DMS 273 (cell line): ENCODE data around the gene NOP58.
"Not testable (repeated sequence)": the region's sequence is repeated elsewhere in the genome, so short reads cannot be mapped to it uniquely, and the experiment has no call there.

Experiments used
- DNase-seq: peaks from one replicate; lab custom pipeline; 2025; ENCODE audit not compliant: unreplicated experiment; lab: John Stamatoyannopoulos, UW

NOP58 gene

GRCh38 chr2:202299712-202300111, 34.1 kb downstream of the NOP58 start:
- no peak for DNase-seq

DNA sequence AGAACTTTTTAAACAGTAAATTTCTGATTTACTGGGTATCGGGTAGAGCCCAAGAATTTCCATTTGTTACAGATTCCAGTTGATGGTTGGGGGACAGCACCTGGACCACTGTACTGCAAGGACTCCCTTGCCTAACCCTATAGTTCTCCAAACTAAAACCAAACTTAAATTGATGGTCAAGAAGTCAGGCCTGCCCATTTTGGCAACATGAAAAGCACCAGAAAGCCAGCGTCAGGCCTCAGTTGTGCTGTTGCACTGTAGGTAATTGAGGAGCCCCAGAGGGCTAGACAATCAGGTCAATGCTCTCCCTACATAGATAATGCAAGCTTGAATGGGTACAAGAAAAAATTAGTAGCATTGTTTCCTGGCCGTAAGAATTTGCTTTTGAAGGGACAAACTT, 40.5 kb downstream of the NOP58 start:
- no peak for DNase-seq

DNA sequence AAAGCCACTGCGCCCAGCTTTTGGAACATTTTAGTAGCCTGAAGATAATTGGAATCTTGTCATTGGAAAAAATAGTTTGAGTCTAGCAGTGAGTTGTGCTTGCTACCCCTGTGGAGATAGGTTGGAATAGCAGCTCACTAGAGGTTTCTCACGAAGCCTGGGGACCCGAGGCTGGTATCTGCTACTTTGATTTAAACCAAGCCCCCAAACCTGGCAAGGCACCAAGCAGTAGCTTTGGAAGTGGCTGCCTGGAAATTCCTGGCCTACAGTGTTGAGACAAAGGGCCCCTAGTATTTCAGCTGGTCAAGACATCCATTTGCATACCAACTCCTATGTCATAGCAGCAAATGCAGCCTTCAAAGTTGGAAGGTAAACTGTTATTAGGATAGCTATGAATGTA, 42.1 kb downstream of the NOP58 start:
- peak; percentile 34 for DNase-seq

DNA sequence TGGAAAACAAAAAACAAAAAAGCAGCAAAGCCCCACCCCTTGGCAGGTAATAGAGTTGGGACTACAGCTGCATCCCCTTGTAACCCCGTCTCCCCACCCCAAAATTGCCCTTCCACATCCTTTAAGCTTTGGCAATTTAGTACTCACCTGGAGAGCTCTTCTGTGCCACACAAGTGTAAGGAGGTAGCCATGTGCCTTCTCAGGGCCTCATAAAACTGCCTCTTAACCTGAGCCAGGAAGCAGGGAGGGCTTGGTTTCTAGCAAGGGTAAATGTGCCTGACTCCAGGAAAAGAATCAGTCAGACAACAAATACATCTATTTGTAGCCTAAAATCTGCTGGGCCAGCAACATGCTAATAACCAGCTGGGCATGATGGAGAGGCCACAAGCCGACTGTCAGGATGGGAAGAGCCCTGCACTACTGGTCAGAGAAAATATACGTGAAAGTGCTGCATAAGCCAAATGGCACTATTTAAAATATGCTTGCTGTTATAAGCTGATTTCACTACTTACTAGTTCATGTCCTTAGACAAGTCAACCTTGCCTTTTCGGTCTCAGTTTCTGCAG, 46.3 kb downstream of the NOP58 start:
- peak; percentile 22 for DNase-seq

DNA sequence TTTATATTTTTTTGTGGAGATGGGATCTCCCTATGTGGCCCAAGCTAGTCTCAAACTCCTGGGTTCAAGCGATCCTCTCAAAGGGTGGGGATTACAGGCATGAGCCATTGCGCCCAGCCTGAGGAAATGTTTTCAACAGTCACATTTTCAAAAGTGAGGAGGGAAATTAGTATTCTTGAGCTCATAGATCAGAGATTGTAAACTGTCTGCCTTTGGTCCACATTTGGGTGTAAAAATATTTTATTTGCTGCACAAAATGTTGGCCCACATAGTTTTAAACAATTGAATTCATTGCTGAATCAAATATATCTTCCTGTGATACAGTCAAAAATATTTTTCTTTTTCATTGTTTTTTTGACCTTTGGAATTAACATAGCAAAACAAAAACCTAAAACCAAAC, 48.6 kb downstream of the NOP58 start:
- DNase-seq, result no peak

GRCh38 chr2:202317080-202317857, 51.7 kb downstream of the NOP58 start:
- DNase-seq, result peak; percentile 78

GRCh38 chr2:202320362-202320761, 54.8 kb downstream of the NOP58 start:
- not testable (repeated sequence) for DNase-seq

DNA sequence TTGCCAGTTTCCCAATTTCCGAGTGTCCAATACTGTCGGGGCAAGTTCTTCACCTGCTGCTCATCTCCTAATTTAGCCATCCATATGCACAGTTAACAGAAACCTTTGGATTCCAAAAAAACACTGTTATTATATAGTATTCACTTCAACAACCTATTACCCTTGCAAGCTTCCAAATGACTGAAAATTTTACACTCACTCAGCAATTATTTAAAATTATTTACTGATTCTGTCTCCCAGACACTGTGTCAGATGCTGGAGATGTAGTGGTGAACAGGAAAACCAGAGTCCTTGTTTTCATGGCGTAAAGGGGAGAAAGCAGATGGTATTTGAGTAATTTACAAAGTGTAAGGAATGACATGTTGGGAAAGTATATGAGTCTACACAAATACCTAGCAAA, 56.9 kb downstream of the NOP58 start:
- DNase-seq, result no peak

DNA sequence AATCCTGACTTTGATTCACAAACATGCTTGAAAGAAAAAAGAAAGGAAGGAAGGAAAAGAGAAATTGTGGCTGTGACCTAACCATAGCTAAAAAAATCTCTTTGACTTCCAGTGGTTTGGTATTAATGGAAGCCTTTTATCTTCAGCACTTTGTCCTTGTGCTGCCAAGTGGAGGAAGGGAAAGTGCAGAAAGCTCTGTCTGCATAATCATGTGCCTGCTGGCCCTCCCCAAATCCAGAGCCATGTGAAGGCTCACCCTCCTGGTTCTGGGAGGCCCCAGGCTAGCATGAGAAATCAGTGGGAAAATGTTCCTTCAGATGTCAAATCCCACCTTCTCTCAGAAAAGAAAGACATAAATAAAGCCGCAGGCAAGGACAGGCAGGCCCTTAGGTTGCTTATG, 62.3 kb downstream of the NOP58 start:
- no peak for DNase-seq

GRCh38 chr2:202335791-202336467, 70.4 kb downstream of the NOP58 start:
- no peak for DNase-seq

DNA sequence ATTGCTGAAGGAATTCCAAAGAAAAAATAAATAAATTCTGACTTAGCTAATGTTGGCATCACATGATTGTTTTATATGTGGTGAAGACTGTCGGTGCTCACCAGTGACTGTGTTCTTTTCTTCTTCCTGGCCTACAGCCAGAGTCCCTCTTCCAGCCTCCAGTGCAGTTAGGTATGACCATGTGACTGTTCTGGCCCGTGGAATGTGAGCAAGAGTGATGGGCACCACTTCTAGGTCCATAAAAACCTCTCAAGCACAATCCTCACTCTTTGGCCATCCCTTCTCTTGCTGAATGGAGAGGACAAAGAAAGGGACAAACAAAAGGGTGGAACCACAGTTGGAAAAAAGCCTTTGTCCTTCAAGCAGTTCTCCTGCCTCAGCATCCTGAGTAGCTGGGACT, 71.6 kb downstream of the NOP58 start:
- no peak for DNase-seq

- no peak for DNase-seq
Measured at GRCh38 chr2:202337706-202338346, 72.3 kb downstream of the NOP58 start.

GRCh38 chr2:202339071-202339870, 73.7 kb downstream of the NOP58 start:
- no peak for DNase-seq

GRCh38 chr2:202344178-202344577, 78.6 kb downstream of the NOP58 start:
- DNase-seq, result no peak

DNA sequence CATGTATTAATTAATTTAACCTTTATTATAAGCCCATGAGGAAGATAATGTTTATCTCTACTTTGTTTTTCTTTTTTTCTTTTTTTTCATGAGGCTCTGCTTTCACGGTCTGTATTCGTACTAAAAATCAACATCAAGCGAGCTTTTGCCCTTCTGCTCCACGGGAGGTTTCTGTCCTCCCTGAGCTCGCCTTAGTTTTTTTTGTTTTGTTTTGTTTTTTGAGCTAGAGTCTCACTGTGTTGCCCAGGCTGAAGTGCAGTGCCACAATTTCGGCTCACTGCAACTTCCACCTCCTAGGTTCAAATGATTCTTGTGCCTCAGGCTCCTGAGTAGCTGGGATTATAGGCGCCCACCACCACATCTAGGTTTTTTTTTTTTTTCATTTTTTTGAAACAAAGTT, 80.6 kb downstream of the NOP58 start:
- peak; percentile 6 for DNase-seq
